Sigmoid colon (tissue), 4 donors: ENCODE results near the gene SUPT3H.

Source experiments
- POLR2AphosphoS5 ChIP-seq, 4 donors: sonication (generic); formaldehyde crosslinking; IDR thresholded peaks; one replicate each; pipeline ENCODE4 v1.6.1; 2017; ENCODE audit warnings: antibody characterized with exemption in 4 of 4
- TF ChIP-seq, protein P1 (sequence below), 4 experiments: fragments of 450-650 bp in 3 of 4; fragments of 200-600 bp in 1 of 4; IDR thresholded peaks; one replicate each; pipeline ENCODE4 v1.5.1; 2016 to 2019; ENCODE audit warnings: antibody characterized with exemption in 4 of 4, mild to moderate bottlenecking in 3 of 4, moderate library complexity in 2 of 4

- TF ChIP-seq, protein P1, sequence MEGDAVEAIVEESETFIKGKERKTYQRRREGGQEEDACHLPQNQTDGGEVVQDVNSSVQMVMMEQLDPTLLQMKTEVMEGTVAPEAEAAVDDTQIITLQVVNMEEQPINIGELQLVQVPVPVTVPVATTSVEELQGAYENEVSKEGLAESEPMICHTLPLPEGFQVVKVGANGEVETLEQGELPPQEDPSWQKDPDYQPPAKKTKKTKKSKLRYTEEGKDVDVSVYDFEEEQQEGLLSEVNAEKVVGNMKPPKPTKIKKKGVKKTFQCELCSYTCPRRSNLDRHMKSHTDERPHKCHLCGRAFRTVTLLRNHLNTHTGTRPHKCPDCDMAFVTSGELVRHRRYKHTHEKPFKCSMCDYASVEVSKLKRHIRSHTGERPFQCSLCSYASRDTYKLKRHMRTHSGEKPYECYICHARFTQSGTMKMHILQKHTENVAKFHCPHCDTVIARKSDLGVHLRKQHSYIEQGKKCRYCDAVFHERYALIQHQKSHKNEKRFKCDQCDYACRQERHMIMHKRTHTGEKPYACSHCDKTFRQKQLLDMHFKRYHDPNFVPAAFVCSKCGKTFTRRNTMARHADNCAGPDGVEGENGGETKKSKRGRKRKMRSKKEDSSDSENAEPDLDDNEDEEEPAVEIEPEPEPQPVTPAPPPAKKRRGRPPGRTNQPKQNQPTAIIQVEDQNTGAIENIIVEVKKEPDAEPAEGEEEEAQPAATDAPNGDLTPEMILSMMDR (IDR thresholded peaks at IDR 0.05), result no peak
- TF ChIP-seq POLR2AphosphoS5 (IDR thresholded peaks at IDR 0.05), result no peak
These were observed 49.2 kb downstream of the SUPT3H start for GRCh38 chr6:45328523-45328922.
